Neural crest cell (in vitro differentiated cells): ENCODE data around the gene UBASH3B. TPM values are rescaled to one million over a fixed set of nuclear protein-coding genes. Genes with fewer than 3 reads are reported as not detected.
"Not testable (repeated sequence)": the region's sequence is repeated elsewhere in the genome, so short reads cannot be mapped to it uniquely, and the experiment has no call there.

Experiments used
- DNase-seq: peaks from one replicate; pipeline ENCODE4 v3.0.0; 2021; ENCODE audit warnings: low read depth, mixed read lengths, low spot score
- H3K27ac Mint-ChIP-seq: one replicate; pipeline ENCODE4 v1.8.0; 2021; ENCODE audit warnings: mild to moderate bottlenecking, mixed read lengths; ENCODE audit not compliant: unreplicated experiment
- H3K27me3 Mint-ChIP-seq: 2 replicates; pipeline ENCODE4 v1.8.0; 2021; ENCODE audit warnings: low read depth, mild to moderate bottlenecking, mixed read lengths
- H3K36me3 Mint-ChIP-seq: 2 replicates; pipeline ENCODE4 v1.8.0; 2021; ENCODE audit warnings: low read depth, mild to moderate bottlenecking, mixed read lengths
- H3K4me1 Mint-ChIP-seq: 2 replicates; pipeline ENCODE4 v1.8.0; 2021; ENCODE audit warnings: mixed read lengths
- H3K4me3 Mint-ChIP-seq: one replicate; pipeline ENCODE4 v1.8.0; 2021; ENCODE audit warnings: mild to moderate bottlenecking, mixed read lengths
- H3K9me3 Mint-ChIP-seq: 2 replicates; pipeline ENCODE4 v1.8.0; 2021; ENCODE audit warnings: mixed read lengths
- CTCF ChIP-seq: fragments of 200-600 bp; sonication (generic); conservative IDR thresholded peaks from 2 replicates; pipeline ENCODE4 v1.5.0; 2021; ENCODE audit warnings: antibody characterized with exemption, mild to moderate bottlenecking
- total RNA-seq: library from RNA; stranded (reverse); gene quantifications from 2 replicates; pipeline ENCODE4 v1.2.1, GENCODE V29; 2021

Gene UBASH3B
- total RNA-seq, 1 donor from 2014 or later, result 6.8 TPM

GRCh38 chr11:122617926-122618325, 37.6 kb upstream of the UBASH3B start:
- no peaks in the 10 kb centered on the region for H3K27me3 Mint-ChIP-seq
- H3K36me3 Mint-ChIP-seq, result no peaks in the 10 kb centered on the region
- peaks cover 7% of the 10 kb centered on the region for H3K9me3 Mint-ChIP-seq
- H3K4me3 Mint-ChIP-seq, result no peak overlapping the region
- H3K27ac Mint-ChIP-seq, result no peak overlapping the region
- H3K4me1 Mint-ChIP-seq, result no peaks in the 10 kb centered on the region
- TF ChIP-seq CTCF, result no peak
- DNase-seq, result no peak

- Mint-ChIP-seq H3K27ac (no peak overlapping the region), H3K4me3 (no peak overlapping the region), H3K27me3 (no peaks in the 10 kb centered on the region), H3K4me1 (no peaks in the 10 kb centered on the region), H3K36me3 (no peaks in the 10 kb centered on the region), H3K9me3 (peaks cover 7% of the 10 kb centered on the region)
- no peak for DNase-seq
- TF ChIP-seq CTCF, result no peak
Measured at GRCh38 chr11:122618927-122619326, 36.6 kb upstream of the UBASH3B start.

- Mint-ChIP-seq H3K9me3 (peaks cover 7% of the 10 kb centered on the region), H3K36me3 (no peaks in the 10 kb centered on the region), H3K4me3 (no peak overlapping the region), H3K4me1 (no peaks in the 10 kb centered on the region), H3K27ac (no peak overlapping the region), H3K27me3 (no peaks in the 10 kb centered on the region)
- no peak for DNase-seq
- TF ChIP-seq CTCF, result no peak
Measured at GRCh38 chr11:122619757-122620156, 35.8 kb upstream of the UBASH3B start.

GRCh38 chr11:122625501-122625900, 30.0 kb upstream of the UBASH3B start:
- not testable (repeated sequence) for H3K9me3 Mint-ChIP-seq, H3K36me3 Mint-ChIP-seq

GRCh38 chr11:122625976-122626665, 29.4 kb upstream of the UBASH3B start:
- H3K27me3 Mint-ChIP-seq, result no peaks in the 10 kb centered on the region
- no peak for TF ChIP-seq CTCF

More at GRCh38 chr11:122625501-122625900, 30.0 kb upstream of the UBASH3B start:
- H3K27me3 Mint-ChIP-seq, DNase-seq, H3K27ac Mint-ChIP-seq, H3K4me1 Mint-ChIP-seq, H3K4me3 Mint-ChIP-seq: not testable (repeated sequence)

GRCh38 chr11:122627745-122628144, 27.8 kb upstream of the UBASH3B start:
- H3K27ac Mint-ChIP-seq, result no peak overlapping the region
- no peaks in the 10 kb centered on the region for H3K27me3 Mint-ChIP-seq

More at GRCh38 chr11:122625976-122626665, 29.4 kb upstream of the UBASH3B start:
- H3K4me1 Mint-ChIP-seq, result peaks cover 5% of the 10 kb centered on the region
- no peaks in the 10 kb centered on the region for H3K9me3 Mint-ChIP-seq
- no peaks in the 10 kb centered on the region for H3K36me3 Mint-ChIP-seq
- DNase-seq, result no peak
- no peak overlapping the region for H3K27ac Mint-ChIP-seq
- H3K4me3 Mint-ChIP-seq, result no peak overlapping the region

More at GRCh38 chr11:122627745-122628144, 27.8 kb upstream of the UBASH3B start:
- H3K36me3 Mint-ChIP-seq, result no peaks in the 10 kb centered on the region
- no peak for TF ChIP-seq CTCF
- no peak for DNase-seq
- no peak overlapping the region for H3K4me3 Mint-ChIP-seq
- peaks cover 5% of the 10 kb centered on the region for H3K4me1 Mint-ChIP-seq
- no peaks in the 10 kb centered on the region for H3K9me3 Mint-ChIP-seq
